GM12878 (cell line): ENCODE measurements around the gene ESRP2.

Experiments
- EZH2 ChIP-seq: IDR thresholded peaks from 2 replicates; pipeline ENCODE4 v1.6.1; 2012; ENCODE audit warnings: low read depth, mild to moderate bottlenecking, control low read depth, inconsistent platforms, low read length, borderline replicate concordance; ENCODE audit not compliant: control insufficient read depth
- FOXK2 ChIP-seq: fragments of 450-650 bp; IDR thresholded peaks from 2 replicates; pipeline ENCODE4 v1.6.1; 2017; ENCODE audit warnings: mild to moderate bottlenecking, moderate library complexity
- SP1 ChIP-seq: IDR thresholded peaks from one replicate; pipeline ENCODE4 v1.6.1; 2011; ENCODE audit warnings: low read depth, low read length
- TCF7 ChIP-seq: IDR thresholded peaks from 2 replicates; pipeline ENCODE4 v1.6.1; 2014; ENCODE audit warnings: antibody characterized with exemption, borderline replicate concordance
- TF ChIP-seq, protein P1 (sequence below), 3 experiments: IDR thresholded peaks in 2 of 3; conservative IDR thresholded peaks in 1 of 3; 2 replicates each; pipeline ENCODE4 v1.5.1; 2011; ENCODE audit warnings: low read depth in 3 of 3, low read length in 3 of 3, mild to moderate bottlenecking in 3 of 3, control low read depth in 2 of 3, moderate library complexity in 2 of 3, inconsistent platforms in 1 of 3, mixed read lengths in 1 of 3; ENCODE audit not compliant: control insufficient read depth in 2 of 3, insufficient read depth in 1 of 3; ENCODE audit errors: extremely low read depth in 1 of 3
- TF ChIP-seq, protein P2 (sequence below): fragments of 450-650 bp; IDR thresholded peaks from 2 replicates; pipeline ENCODE4 v1.6.1; 2016; ENCODE audit warnings: mild to moderate bottlenecking

DNA sequence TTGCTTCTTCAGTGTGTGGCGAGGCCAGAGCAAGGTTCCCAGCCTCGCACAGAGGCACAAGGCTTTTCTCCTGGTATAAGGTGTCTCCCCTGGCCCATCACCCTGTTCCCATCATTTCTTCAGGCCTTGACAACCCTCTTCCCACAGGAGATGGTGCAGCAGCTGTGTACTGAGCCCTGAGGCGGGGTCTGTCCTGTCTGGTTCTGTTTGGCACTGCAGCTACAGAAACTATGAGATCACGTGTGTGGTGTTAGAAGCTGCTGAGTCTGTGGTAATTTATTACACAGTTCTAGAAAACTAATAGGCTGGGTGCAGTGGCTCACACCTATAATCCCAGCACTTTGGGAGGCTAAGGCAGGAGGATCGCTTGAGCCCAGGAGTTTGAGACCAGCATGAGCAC lies 16.5 kb upstream of the ESRP2 start:
- TF ChIP-seq FOXK2 (no peak), TCF7 (no peak), SP1 (no peak), EZH2 (no peak)
- TF ChIP-seq, protein P1, sequence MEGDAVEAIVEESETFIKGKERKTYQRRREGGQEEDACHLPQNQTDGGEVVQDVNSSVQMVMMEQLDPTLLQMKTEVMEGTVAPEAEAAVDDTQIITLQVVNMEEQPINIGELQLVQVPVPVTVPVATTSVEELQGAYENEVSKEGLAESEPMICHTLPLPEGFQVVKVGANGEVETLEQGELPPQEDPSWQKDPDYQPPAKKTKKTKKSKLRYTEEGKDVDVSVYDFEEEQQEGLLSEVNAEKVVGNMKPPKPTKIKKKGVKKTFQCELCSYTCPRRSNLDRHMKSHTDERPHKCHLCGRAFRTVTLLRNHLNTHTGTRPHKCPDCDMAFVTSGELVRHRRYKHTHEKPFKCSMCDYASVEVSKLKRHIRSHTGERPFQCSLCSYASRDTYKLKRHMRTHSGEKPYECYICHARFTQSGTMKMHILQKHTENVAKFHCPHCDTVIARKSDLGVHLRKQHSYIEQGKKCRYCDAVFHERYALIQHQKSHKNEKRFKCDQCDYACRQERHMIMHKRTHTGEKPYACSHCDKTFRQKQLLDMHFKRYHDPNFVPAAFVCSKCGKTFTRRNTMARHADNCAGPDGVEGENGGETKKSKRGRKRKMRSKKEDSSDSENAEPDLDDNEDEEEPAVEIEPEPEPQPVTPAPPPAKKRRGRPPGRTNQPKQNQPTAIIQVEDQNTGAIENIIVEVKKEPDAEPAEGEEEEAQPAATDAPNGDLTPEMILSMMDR (IDR thresholded peaks at IDR 0.05 in 2 of 3, conservative IDR thresholded peaks at IDR 0.05 in 1 of 3; ENCODE audit: control insufficient read depth in 2 of 3, extremely low read depth in 1 of 3, insufficient read depth in 1 of 3, low read depth in 3 of 3, low read length in 3 of 3): no peak
- TF ChIP-seq, protein P2, sequence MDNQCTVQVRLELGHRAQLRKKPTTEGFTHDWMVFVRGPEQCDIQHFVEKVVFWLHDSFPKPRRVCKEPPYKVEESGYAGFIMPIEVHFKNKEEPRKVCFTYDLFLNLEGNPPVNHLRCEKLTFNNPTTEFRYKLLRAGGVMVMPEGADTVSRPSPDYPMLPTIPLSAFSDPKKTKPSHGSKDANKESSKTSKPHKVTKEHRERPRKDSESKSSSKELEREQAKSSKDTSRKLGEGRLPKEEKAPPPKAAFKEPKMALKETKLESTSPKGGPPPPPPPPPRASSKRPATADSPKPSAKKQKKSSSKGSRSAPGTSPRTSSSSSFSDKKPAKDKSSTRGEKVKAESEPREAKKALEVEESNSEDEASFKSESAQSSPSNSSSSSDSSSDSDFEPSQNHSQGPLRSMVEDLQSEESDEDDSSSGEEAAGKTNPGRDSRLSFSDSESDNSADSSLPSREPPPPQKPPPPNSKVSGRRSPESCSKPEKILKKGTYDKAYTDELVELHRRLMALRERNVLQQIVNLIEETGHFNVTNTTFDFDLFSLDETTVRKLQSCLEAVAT: no peak
